ENCODE measurements around the gene ZNF417.
A peak's percentile ranks its signal among the peaks of the same experiment; 100 is the strongest.

The ZNF417 gene

DNA sequence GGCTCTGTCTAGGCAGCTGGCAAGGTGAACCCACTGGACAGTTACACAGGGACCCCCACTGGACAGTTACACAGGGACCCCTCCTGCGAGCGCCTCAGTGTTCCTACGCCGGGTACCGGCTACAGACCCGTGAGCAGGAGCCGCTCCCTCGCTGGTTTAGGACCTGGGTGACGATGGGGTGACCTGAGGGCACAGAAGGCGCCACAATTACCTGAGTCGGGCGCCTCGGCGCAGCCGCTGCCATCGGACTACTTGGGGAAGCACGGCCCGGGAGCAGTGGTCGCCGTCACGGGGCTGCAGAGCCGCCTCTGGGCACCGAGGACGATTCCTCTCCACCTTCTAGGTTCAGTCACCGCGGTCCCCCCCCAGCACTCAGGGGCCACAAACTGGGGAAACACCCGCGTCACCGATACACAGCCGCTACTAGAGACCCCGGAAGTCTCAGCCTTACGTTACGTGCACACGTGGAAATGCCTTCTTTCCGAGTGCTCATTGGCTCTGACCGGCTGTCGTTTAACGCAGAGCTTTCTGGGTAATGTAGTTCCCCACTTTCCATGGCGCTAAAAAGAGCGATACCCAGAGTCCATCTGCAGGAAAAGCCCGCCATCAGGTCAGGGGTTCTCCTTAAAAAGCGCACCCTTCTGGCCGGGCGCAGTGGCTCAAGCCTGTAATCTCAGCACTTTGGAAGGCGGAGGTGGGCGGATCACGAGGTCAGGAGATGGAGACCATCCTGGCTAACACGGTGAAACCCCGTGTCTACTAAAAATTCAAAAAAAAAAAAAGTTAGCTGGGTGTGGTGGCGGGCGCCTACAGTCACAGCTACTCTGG is at the start of gene ZNF417:
Gene ZNF417, minus strand, starts transcription at position 425 of the 828 bp plus-strand sequence. Its CDS starts 181 bp downstream, at position 244.
- TF ChIP-seq POLR2A (IDR thresholded peaks at IDR 0.05; ENCODE audit: low read depth, low read length): peak; percentile 83
- peak; percentile 33 for FAIRE-seq
- DNase-seq (ENCODE audit: insufficient read length, low spot score): peak; percentile 97

- FAIRE-seq (no peak), DNase-seq (ENCODE audit: insufficient read length, low spot score) (no peak)
These were observed 48.4 kb upstream of the ZNF417 start for GRCh38 chr19:57964761-57965160.

DNA sequence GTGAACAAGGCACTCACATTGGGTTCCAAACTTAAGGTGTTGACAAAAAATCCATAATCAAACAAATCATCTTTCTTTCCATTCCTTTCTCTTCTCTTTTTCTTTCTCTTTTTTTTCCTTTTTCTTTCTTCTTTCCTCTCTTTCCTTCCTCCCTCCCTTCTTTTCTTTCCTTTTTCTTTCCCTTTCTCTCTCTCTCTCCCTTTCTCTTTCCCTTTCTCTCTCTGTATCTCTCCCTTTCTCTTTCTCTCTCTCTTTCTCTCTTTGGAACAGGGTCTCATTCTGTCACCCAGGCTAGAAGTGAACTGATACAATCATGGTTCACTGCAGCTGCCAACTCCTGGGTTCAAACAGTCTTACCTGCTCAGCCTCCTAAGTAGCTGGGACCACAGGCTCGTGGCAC is 45.4 kb upstream of the ZNF417 start:
- DNase-seq (ENCODE audit: insufficient read length, low spot score): no peak
- TF ChIP-seq POLR2A (IDR thresholded peaks at IDR 0.05; ENCODE audit: low read depth, low read length): no peak
- FAIRE-seq: no peak

More at GRCh38 chr19:57964761-57965160, 48.4 kb upstream of the ZNF417 start:
- no peak for TF ChIP-seq POLR2A (IDR thresholded peaks at IDR 0.05; ENCODE audit: low read depth, low read length)

DNA sequence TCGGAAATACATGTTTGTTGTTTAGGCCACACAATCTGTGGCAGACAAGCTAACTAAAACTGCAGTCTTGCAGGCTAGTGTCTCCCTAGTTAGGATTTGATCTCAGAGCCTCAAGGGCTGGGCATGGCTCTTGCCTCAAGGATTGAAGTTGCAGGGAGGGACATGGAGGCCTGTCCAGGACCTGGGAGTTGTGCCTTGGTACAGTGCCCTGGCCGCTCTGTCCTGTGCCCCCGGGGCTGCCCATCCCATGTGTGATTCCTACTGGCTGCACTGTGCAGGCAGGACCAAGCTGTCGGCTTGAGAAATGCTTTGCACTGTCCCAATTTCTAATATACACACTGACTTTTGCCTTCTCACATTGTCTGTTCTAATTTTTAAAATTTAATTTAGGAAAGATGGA is 38.6 kb upstream of the ZNF417 start:
- no peak for DNase-seq (ENCODE audit: insufficient read length, low spot score)
- no peak for TF ChIP-seq POLR2A (IDR thresholded peaks at IDR 0.05; ENCODE audit: low read depth, low read length)
- no peak for FAIRE-seq

GRCh38 chr19:57949702-57950101 is 33.3 kb upstream of the ZNF417 start:
- no peak for TF ChIP-seq POLR2A (IDR thresholded peaks at IDR 0.05; ENCODE audit: low read depth, low read length)
- FAIRE-seq: no peak
- no peak for DNase-seq (ENCODE audit: insufficient read length, low spot score)

DNA sequence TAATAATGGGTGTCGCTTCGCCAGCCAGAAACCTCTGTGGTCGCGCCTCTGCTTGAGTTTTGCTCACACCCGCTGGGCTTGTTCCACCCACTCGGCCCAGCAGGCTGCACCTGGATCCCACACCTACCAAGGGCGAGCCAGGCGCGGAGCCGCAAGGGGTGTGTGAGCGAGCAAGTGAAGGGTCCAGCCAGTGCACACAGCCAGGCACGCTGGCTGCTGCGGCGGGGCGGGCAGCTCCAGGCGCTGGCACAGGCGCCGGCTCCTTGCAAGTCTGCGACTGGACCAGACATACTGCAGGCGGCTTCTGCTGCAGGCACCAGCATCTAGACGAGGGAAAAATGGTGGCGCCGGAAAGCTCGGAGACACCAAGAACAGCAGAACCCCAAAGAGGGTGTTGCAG is 32.9 kb upstream of the ZNF417 start:
- DNase-seq (ENCODE audit: insufficient read length, low spot score) (no peak), FAIRE-seq (no peak)
- TF ChIP-seq POLR2A (IDR thresholded peaks at IDR 0.05; ENCODE audit: low read depth, low read length): no peak

- DNase-seq (ENCODE audit: insufficient read length, low spot score) (peak; percentile 99), FAIRE-seq (peak; percentile 72)
- peak; percentile 46 for TF ChIP-seq POLR2A (IDR thresholded peaks at IDR 0.05; ENCODE audit: low read depth, low read length)
These were observed 31.2 kb upstream of the ZNF417 start, which contains the start of gene ZNF256 for GRCh38 chr19:57947419-57948134. TSS of gene ZNF256 (minus strand) at chr19:57947706. CDS start at chr19:57947474, 232 bp downstream.

DNA sequence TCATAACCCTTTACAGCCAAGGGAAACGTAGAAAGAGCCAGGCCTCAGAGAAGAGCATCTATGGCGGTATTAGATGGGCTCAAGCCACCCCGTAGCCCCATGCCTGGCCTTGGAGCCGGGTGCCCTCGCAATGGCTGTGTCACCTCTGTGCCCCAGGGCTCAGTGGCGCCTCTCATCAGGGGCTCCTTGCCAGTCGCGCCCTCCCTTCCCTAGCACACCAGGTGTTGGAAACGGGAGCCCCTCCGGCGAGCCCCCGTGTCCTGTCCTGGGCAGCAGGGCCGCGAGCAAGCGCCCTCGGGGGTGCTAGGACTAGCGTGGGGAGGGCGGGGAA is 30.7 kb upstream of the ZNF417 start:
- DNase-seq (ENCODE audit: insufficient read length, low spot score): no peak
- FAIRE-seq: no peak
- no peak for TF ChIP-seq POLR2A (IDR thresholded peaks at IDR 0.05; ENCODE audit: low read depth, low read length)

DNA sequence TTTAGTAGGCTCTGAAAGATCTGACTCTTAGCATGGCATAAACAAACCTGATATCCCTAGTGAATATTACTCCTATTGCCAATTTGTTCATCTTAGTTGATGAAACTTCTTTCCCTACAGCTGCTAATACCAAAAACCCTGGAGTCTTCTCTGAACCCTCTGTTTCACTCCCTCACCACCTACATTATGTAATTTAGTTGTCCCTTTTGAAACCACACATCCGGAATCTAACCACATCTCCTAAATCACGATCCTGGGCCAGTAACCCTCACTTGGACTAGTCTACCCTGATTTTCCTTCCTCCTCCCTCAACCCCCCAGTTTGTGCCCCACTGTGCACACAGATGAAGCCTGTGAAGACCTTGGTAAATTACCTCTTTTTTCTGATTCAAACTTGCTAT is 29.9 kb upstream of the ZNF417 start:
- no peak for TF ChIP-seq POLR2A (IDR thresholded peaks at IDR 0.05; ENCODE audit: low read depth, low read length)
- DNase-seq (ENCODE audit: insufficient read length, low spot score) (no peak), FAIRE-seq (no peak)

DNA sequence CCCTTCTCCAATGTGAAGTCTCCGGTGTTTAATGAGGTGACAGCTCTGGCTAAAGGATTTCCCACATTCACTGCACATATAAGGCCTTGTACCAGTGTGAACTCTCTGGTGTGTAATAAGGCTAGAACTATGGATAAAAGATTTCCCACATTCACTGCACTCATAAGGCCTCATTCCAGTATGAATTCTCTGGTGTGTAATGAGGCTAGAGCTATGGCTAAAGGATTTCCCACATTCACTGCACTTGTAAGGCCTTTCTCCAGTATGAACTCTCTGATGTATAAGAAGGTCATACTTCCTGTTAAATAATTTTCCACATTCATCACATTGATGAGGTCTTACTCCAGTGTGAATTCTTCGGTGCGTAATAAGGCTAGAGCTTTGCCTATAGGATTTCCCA is 25.2 kb upstream of the ZNF417 start:
- no peak for TF ChIP-seq POLR2A (IDR thresholded peaks at IDR 0.05; ENCODE audit: low read depth, low read length)
- DNase-seq (ENCODE audit: insufficient read length, low spot score) (no peak), FAIRE-seq (no peak)

- FAIRE-seq (no peak), DNase-seq (ENCODE audit: insufficient read length, low spot score) (no peak)
- TF ChIP-seq POLR2A (IDR thresholded peaks at IDR 0.05; ENCODE audit: low read depth, low read length): no peak
These were observed 19.3 kb upstream of the ZNF417 start for GRCh38 chr19:57935731-57936130.

DNA sequence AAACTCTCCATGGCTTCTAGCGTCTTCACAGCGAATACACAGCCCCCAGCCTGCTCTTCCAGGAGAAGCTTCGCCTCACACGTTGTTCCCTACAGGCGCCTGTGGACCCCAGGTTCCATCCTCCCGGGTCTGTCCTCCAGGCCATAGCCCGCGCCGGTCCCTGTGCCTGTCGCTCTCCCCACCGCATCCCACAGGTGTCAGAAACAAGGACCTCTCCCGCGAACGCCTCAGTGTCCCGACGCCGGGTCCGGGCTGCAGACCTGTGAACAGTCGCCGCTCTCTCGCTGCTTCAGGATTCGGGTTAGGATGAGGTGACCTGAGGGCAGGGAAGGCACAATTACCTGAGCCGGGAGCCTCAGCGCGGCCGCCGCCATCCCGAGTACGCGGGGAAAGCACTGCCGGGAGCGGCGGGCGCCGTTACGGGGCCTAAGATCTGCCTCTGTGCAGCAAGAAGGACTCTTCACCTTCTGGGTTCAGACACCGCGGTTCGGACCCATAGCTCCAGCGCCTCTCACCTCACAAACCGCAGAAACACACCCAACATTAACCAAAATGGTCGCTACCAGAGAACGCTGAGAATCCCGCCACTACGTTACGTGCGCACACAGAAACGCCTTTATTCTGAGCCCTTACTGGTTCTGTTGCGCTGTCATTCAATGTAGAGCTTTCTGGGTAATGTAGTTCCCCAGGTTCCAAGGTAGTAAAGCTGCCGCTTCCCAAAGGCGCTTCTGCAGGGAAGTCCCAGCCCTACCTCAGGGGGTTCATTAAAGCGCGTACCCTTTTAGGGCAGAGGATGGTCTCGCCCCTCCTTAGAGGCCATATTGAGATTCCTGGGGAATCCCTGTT is 18.7 kb upstream of the ZNF417 start, which contains the start of gene ZNF418:
Gene ZNF418, minus strand, starts transcription at position 583 of the 846 bp plus-strand sequence. CDS start 1,580 bp downstream, outside the sequence.
- FAIRE-seq (no peak), DNase-seq (ENCODE audit: insufficient read length, low spot score) (no peak)
- no peak for TF ChIP-seq POLR2A (IDR thresholded peaks at IDR 0.05; ENCODE audit: low read depth, low read length)

DNA sequence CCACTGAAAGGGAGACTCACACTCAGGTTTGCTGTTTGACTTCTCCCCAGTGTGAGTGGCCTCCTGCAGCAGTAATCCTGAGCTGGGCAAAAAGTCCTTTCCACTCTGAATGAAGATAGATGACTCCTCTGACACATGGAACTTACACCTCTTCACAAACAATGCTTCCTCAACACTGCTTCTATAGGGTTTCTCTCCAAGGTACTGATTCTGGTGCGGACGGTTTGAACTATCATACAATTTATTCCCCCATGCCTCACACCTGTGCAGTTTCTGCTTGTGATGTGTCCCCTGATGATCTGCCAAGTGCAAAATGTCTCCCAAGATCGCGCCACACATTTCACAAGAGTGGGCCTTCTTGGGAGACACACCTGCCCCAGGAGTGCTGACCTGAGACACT is 11.2 kb upstream of the ZNF417 start:
- TF ChIP-seq POLR2A (IDR thresholded peaks at IDR 0.05; ENCODE audit: low read depth, low read length): no peak
- FAIRE-seq (no peak), DNase-seq (ENCODE audit: insufficient read length, low spot score) (no peak)

DNA sequence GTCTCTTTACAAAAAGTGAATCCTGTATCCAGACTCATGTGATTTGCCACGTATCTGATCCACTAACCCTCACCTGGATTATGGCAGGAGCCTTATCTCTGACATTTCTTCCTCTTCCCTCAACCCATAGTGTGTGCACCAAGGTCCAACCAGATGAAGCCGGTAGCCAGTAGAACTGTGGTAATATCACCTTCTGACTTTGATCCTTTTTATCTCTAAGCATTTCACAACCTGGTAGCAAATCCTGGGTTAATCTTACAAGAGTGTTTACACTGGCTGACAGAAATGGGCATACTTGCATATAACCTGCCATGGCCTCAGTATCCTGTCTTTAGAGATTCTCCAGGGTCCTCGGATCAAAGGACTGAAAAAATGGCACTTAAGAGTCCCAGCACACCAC is 1.9 kb downstream of the ZNF417 start:
- no peak for TF ChIP-seq POLR2A (IDR thresholded peaks at IDR 0.05; ENCODE audit: low read depth, low read length)
- FAIRE-seq: no peak
- no peak for DNase-seq (ENCODE audit: insufficient read length, low spot score)
